BJ (cell line): ENCODE results near the gene MOGAT3. TPM values are rescaled to one million over a fixed set of nuclear protein-coding genes. Genes with fewer than 3 reads are reported as not detected.

Source experiments
- CTCF ChIA-PET: fragments of 350-600 bp; formaldehyde crosslinking; extraction: SDS; loops from one replicate; lab custom pipeline; 2021; ENCODE audit warnings: antibody characterized with exemption, inconsistent platforms; lab: Yijun Ruan, JAX
- POLR2A ChIA-PET: fragments of 300-600 bp; sonication (Branson Sonifier 250); formaldehyde crosslinking; extraction: SDS; loops from one replicate; lab custom pipeline; 2021; ENCODE audit warnings: antibody characterized with exemption; lab: Charles Lee
- DNase-seq: peaks from one replicate; pipeline ENCODE4 v3.0.0-alpha.2; 2011; ENCODE audit warnings: low read depth
- H3K27me3 ChIP-seq: 2 replicates; pipeline ENCODE4 v1.6.0; 2011; ENCODE audit warnings: low read length; ENCODE audit not compliant: control insufficient read depth, insufficient read depth
- H3K36me3 ChIP-seq: 2 replicates; pipeline ENCODE4 v1.5.1; 2011; ENCODE audit warnings: low read length; ENCODE audit not compliant: control insufficient read depth, insufficient read depth
- H3K4me3 ChIP-seq: 2 replicates; pipeline ENCODE4 v1.5.1; 2011; ENCODE audit warnings: low read depth, mild to moderate bottlenecking, control low read depth, low read length
- CTCF ChIP-seq: IDR thresholded peaks from 2 replicates; pipeline ENCODE4 v1.5.1; 2011; ENCODE audit warnings: low read depth, mild to moderate bottlenecking, control low read depth, inconsistent platforms, low read length, moderate library complexity; ENCODE audit not compliant: insufficient read depth
- polyA plus RNA-seq: library from polyadenylated mRNA; depleted of rRNA; stranded (reverse); fragments of >200 nt; gene quantifications from 2 replicates; pipeline ENCODE4 v1.2.3, GENCODE V29; 2011

MOGAT3 gene
- polyA plus RNA-seq, 1 experiment, result not detected

GRCh38 chr7:101244375-101245146, 43.7 kb upstream of the MOGAT3 start, which contains the start of gene FIS1:
Gene FIS1 (minus strand): TSS chr7:101245081. CDS start chr7:101245004, 77 bp downstream.
- POLR2A ChIA-PET, result no interaction called here
- CTCF ChIA-PET, result interaction anchor here (0.7 to 2.4 kb wide), 26 partner anchors 9 to 349 kb away, joined by 3 to 22 read pairs (median 4); partner anchors contain the start of genes ACHE, PLOD3 and ZNHIT1
- peaks cover 18% of the 10 kb centered on the region for H3K36me3 ChIP-seq
- H3K27me3 ChIP-seq, result no peaks in the 10 kb centered on the region
- H3K4me3 ChIP-seq, result peak within 1 kb of the TSS; percentile 60
- peak; percentile 47 for DNase-seq
- TF ChIP-seq CTCF, result peak; percentile 92

GRCh38 chr7:101243646-101244374, 43.0 kb upstream of the MOGAT3 start:
- peak overlapping the region; percentile 60 for H3K4me3 ChIP-seq
- H3K27me3 ChIP-seq, result no peaks in the 10 kb centered on the region
- no peak for TF ChIP-seq CTCF
- ChIA-PET POLR2A (no interaction called here), CTCF (interaction anchor here (0.6 to 2.4 kb wide), 29 partner anchors 9 to 1178 kb away, joined by 3 to 22 read pairs (median 3); partner anchors contain the start of genes ACHE, PLOD3 and ZNHIT1)
- no peak for DNase-seq
- H3K36me3 ChIP-seq, result peaks cover 20% of the 10 kb centered on the region

- peaks cover 25% of the 10 kb centered on the region for H3K36me3 ChIP-seq
- no peak overlapping the region for H3K4me3 ChIP-seq
- no peaks in the 10 kb centered on the region for H3K27me3 ChIP-seq
- no peak for TF ChIP-seq CTCF
- no peak for DNase-seq
- ChIA-PET POLR2A (no interaction called here), CTCF (no interaction called here)
These were observed 40.9 kb upstream of the MOGAT3 start for GRCh38 chr7:101241443-101242349.

- POLR2A ChIA-PET, result no interaction called here
- no peaks in the 10 kb centered on the region for H3K27me3 ChIP-seq
- DNase-seq, result no peak
- CTCF ChIA-PET, result no interaction called here
- no peak for TF ChIP-seq CTCF
- peaks cover 26% of the 10 kb centered on the region for H3K36me3 ChIP-seq
- H3K4me3 ChIP-seq, result no peak overlapping the region
These were observed 40.2 kb upstream of the MOGAT3 start for GRCh38 chr7:101241015-101241363.
